Measurements from ENCODE around the gene TOX3. TPM values are rescaled to one million over a fixed set of nuclear protein-coding genes. Genes with fewer than 3 reads are reported as not detected.

TOX3 gene
- total RNA-seq, 4 donors from 2014 or later, result 0.12 to 4.8 (median 2.0) TPM; not detected in 1

DNA sequence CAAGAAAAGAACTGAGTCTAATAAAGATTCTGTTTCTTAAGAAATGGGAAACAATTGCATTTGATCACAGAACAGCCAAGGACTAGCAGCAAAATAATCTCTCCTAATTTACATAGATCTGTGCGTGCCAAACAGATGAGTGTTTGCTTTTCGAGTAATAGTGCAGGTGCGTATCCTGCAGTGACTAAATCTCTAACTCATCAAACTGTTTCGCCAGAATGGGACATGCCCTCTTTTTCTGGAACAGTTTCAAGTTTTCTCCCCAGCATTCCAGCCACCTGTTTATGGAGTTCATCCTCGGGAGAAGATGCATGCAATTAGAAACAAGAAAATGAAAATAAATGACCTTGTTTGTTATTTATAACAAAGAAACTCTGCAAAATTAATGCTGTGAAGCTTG is 5.7 kb upstream of the TOX3 start:
- TF ChIP-seq POLR2AphosphoS5 (IDR thresholded peaks at IDR 0.05), result no peak
- no peak for TF ChIP-seq POLR2A (IDR thresholded peaks at IDR 0.05)
- TF ChIP-seq, protein P1, sequence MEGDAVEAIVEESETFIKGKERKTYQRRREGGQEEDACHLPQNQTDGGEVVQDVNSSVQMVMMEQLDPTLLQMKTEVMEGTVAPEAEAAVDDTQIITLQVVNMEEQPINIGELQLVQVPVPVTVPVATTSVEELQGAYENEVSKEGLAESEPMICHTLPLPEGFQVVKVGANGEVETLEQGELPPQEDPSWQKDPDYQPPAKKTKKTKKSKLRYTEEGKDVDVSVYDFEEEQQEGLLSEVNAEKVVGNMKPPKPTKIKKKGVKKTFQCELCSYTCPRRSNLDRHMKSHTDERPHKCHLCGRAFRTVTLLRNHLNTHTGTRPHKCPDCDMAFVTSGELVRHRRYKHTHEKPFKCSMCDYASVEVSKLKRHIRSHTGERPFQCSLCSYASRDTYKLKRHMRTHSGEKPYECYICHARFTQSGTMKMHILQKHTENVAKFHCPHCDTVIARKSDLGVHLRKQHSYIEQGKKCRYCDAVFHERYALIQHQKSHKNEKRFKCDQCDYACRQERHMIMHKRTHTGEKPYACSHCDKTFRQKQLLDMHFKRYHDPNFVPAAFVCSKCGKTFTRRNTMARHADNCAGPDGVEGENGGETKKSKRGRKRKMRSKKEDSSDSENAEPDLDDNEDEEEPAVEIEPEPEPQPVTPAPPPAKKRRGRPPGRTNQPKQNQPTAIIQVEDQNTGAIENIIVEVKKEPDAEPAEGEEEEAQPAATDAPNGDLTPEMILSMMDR (IDR thresholded peaks at IDR 0.05), result no peak
- TF ChIP-seq EP300 (IDR thresholded peaks at IDR 0.05), result no peak
- no peaks in the 10 kb centered on the region for H3K9me3 ChIP-seq
- WGBS, 2 donors (ENCODE audit: low coverage in 1 of 2), result 60 to 62% methylated on average over 5 of the region's 5 CpGs
- H3K4me3 ChIP-seq, result no peak overlapping the region
- H3K27me3 ChIP-seq, result peaks cover 33% of the 10 kb centered on the region
- peaks cover 0 to 2% (median 0%) of the 10 kb centered on the region in 3 donors for H3K4me1 ChIP-seq
- ATAC-seq, result no peak
- no peaks in the 10 kb centered on the region for H3K36me3 ChIP-seq
- H3K27ac ChIP-seq, result no peak overlapping the region

DNA sequence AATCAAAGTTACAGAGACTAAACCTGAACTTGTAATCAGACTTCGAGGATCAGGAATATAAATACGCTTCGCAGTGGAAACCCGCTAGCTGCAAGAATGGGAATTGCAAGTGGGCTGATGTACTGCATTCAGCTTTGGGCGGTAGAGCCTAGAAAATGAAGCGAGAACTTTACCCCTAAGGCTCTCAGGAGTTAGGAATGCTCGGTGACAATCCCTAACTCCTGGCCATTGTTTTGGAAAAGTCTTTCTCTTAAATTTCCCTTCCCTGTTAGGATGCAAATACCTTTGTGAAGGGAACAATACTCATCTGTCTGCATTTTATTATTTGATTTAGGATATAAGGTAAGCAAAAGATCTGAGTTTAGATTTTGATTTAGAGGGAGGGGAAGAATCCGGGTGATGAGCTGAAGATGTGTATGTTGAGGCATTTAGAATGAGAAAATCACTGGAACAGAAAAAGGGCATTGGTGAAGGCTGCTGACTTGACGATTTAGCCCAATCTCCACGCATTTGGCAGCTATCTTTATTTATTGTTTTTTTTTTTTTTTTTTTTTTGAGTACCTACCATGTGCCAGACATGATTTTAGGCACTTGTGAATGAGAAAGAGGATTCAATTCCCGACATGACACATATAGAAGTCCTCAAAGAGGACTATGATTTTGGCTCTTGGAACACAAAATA is 2.2 kb upstream of the TOX3 start:
- Histone ChIP-seq H3K27ac (no peak overlapping the region), H3K4me3 (no peak overlapping the region), H3K27me3 (peaks cover 65% of the 10 kb centered on the region), H3K4me1 (peaks cover 0 to 26% (median 12%) of the 10 kb centered on the region in 3 donors), H3K36me3 (no peaks in the 10 kb centered on the region), H3K9me3 (no peaks in the 10 kb centered on the region)
- WGBS, 2 donors (ENCODE audit: low coverage in 1 of 2), result 28 to 37% methylated on average over 9 to 11 of the region's 11 CpGs
- TF ChIP-seq EP300 (IDR thresholded peaks at IDR 0.05), result no peak
- TF ChIP-seq, protein P1 (IDR thresholded peaks at IDR 0.05), result peak in 1 of 4 experiments; percentile 23
- ATAC-seq, result no peak

DNA sequence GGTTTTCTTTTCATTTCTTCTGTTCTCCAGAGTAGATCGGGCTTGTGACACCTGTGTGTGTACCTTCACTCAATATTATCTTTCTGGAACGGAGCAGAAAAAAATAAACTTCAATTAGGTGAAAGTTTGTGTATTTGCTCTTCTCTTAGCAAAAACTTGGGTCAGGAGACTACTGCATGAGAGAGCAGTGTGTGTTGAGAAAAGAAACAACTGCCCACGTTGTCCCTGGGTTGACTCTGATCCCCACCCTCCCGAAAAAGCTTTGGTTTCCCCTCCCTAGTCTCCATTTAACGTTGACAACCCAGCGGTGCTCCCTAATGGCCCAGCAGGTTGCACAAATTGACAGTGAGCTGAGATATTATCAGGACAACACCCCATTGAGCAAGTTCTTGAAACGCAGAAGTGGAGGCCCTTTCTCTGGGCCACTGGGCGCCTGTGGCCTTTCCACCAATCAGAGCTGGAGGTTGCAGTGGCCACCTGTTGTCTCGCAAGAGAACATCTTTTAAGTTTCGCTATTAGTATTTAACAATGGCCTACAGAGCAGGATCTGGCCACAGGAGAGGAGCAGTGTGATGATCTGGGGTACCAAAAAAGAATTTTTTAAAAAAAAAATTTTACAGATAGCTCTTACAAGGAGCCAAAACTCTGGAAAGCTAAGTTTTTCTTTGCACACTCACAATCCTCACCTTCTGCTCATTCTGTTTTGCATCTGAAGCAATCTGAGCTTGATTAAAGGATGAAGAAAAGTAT is 1.5 kb upstream of the TOX3 start:
- Histone ChIP-seq H3K27ac (no peak overlapping the region), H3K27me3 (peaks cover 68% of the 10 kb centered on the region), H3K4me3 (no peak overlapping the region), H3K4me1 (peaks cover 0 to 26% (median 12%) of the 10 kb centered on the region in 3 donors), H3K36me3 (no peaks in the 10 kb centered on the region), H3K9me3 (no peaks in the 10 kb centered on the region)
- 39 to 78% methylated on average over 6 to 8 of the region's 10 CpGs for WGBS, 2 donors (ENCODE audit: low coverage in 1 of 2)
- no peak for ATAC-seq
- TF ChIP-seq POLR2AphosphoS5 (IDR thresholded peaks at IDR 0.05) (no peak), POLR2A (IDR thresholded peaks at IDR 0.05) (no peak), EP300 (IDR thresholded peaks at IDR 0.05) (no peak)
- TF ChIP-seq, protein P1 (IDR thresholded peaks at IDR 0.05), result no peak

DNA sequence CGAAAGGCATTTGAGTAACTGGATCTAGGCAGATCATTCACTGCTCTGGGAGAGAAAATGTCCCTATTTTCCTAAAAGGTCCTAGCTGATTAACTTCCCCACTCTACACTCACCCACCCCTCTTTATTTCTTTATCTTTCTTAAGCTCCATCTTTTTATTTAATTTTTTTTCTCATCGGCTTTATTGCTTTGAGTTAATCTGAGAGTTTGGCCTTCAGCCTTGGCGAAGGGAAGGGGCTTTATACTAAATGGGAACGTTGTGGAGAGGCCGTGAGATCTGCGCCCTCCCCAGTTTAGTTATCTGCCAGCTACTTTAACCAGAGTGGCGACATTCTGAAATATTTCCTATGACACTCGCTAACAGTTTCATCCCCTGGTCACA is 882 bp upstream of the TOX3 start:
- WGBS, 2 donors (ENCODE audit: low coverage in 1 of 2), result 44 to 71% methylated on average over 7 to 8 of the region's 8 CpGs
- H3K36me3 ChIP-seq, result no peaks in the 10 kb centered on the region
- TF ChIP-seq, protein P1 (IDR thresholded peaks at IDR 0.05), result no peak
- TF ChIP-seq POLR2AphosphoS5 (IDR thresholded peaks at IDR 0.05), result no peak
- no peak for TF ChIP-seq EP300 (IDR thresholded peaks at IDR 0.05)
- TF ChIP-seq POLR2A (IDR thresholded peaks at IDR 0.05), result no peak
- peaks cover 74% of the 10 kb centered on the region for H3K27me3 ChIP-seq
- H3K4me3 ChIP-seq, result no peak overlapping the region
- peaks cover 0 to 26% (median 12%) of the 10 kb centered on the region in 3 donors for H3K4me1 ChIP-seq
- no peak overlapping the region for H3K27ac ChIP-seq
- H3K9me3 ChIP-seq, result no peaks in the 10 kb centered on the region
- no peak for ATAC-seq

Measured in gastroesophageal sphincter (tissue), 4 donors.